T-helper 1 cell (primary cell): ENCODE measurements around the gene OR2A5.
"Not testable (repeated sequence)": the region's sequence is repeated elsewhere in the genome, so short reads cannot be mapped to it uniquely, and the experiment has no call there.

ENCODE experiments used
- DNase-seq, 5 donors: peaks; one replicate each; pipeline ENCODE4 v3.0.0-alpha.2; 2012 to 2020

The OR2A5 gene

GRCh38 chr7:144035385-144035784 is 13.4 kb upstream of the OR2A5 start:
- DNase-seq, result no peak

- no peak for DNase-seq
These were observed 12.4 kb upstream of the OR2A5 start for GRCh38 chr7:144036302-144036885.

DNA sequence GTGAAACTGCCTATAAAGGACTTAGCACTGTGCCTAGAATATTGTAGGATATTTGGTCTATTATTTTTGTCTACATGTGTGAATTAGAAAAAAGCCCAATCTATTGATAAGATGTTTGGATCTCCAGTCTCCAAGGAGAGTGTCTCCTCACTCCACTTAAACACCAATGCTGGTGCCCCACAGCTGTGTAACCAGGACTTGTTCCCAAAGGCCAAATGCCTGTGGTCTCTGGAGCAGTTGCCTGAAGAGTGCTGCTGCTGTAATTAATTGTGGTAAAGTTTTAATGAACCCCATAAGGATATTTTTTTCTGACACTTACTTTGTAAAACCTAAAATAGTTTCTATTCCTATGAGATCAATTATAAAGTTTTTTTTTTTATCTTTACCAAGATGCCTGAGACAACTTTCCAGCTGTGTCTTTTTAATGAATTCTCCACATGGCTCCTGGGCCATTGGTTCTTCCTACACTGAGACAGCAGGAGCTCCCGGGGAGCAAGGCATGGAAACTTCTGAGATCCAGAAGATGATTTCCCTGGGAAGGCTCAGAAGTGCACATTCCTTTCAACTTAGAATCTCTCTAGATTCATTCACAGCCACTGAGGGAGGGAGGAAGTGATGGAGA is 11.2 kb upstream of the OR2A5 start:
- no peak for DNase-seq

DNA sequence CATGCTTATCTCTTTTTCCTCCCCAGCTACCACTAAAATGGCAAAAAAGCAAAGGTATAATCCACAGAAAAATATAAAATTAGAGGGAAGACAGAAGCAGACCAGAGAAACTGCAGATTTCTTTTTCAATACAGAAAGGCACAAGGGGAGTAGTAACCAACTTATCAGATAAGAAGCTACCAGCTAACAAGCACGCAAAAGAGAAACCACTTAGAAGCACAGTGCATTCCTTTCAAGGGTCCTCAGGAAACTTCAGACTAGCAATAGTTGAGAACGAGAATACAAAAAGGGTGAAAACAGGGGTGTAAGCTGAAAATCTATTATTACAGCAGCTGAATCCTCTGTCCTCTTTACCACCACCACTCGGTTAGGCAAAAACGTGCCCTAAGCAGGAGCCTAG is 9.9 kb upstream of the OR2A5 start:
- DNase-seq, result no peak

GRCh38 chr7:144049491-144049890 is 743 bp downstream of the OR2A5 start:
- no peak for DNase-seq

- DNase-seq, result no peak
These were observed 1.3 kb downstream of the OR2A5 start for GRCh38 chr7:144050093-144050492.

GRCh38 chr7:144050884-144051283 is 2.1 kb downstream of the OR2A5 start:
- DNase-seq, result not testable (repeated sequence)

- DNase-seq, result no peak
These were observed 9.2 kb downstream of the OR2A5 start for GRCh38 chr7:144057954-144058353.

GRCh38 chr7:144063710-144064109 is 15.0 kb downstream of the OR2A5 start:
- DNase-seq, result peak in 1 of 5 donors; percentile 10

DNA sequence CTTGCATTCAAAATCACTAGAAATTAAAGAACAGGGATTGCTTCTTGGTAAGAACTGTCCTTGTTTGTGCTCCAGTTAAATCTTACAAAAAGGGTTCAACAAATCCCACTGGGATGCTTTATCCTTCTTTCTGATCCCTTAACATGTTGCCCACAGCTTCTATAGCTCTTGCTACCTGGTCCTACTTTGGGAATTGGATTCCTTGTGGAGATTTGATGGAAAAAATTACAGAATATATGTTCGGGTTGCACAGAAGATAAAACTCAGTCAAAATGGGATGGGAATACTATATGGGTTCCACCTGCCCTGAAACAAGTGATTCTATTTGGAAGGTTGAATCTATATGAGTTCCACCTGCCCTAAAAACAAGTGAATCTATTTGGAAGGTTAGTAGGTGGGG is 20.8 kb downstream of the OR2A5 start, which contains the start of gene OR2A25:
Gene OR2A25 (plus strand): TSS at position 301 of the 400 bp plus-strand sequence. CDS start 4,409 bp downstream, outside the sequence.
- no peak for DNase-seq

GRCh38 chr7:144069953-144070352 is 21.2 kb downstream of the OR2A5 start:
- DNase-seq, result no peak

DNA sequence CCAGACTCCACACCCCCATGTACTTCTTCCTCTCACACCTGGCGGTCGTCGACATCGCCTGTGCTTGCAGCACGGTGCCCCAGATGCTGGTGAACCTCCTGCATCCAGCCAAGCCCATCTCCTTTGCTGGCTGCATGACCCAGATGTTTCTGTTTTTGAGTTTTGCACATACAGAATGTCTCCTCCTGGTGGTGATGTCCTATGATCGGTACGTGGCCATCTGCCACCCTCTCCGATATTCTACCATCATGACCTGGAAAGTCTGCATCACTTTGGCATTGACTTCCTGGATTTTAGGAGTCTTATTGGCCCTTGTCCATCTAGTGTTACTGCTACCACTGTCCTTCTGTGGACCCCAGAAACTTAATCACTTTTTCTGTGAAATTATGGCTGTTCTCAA is 25.6 kb downstream of the OR2A5 start:
- no peak for DNase-seq

DNA sequence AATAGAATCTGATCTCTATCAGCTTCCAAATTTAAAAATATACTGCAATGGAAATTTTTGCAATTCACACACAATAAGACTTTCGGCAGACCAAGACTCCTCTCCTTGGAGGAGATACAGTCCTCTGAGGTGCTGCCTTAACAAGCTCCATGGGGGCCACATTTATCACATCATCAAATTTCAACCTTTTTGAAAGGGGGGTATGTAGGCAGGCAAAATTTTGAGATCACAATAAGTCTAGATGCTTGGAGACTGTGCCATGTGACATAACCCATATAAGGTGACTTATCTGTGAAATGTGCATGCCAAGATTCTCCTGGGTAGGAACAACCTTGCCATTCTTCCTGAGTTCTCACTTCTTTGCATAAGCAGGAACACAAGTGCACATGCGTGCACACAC is 37.2 kb downstream of the OR2A5 start, which contains the start of gene OR2A12:
Gene OR2A12 (plus strand): TSS at position 301 of the 400 bp plus-strand sequence. CDS start 8,830 bp downstream, outside the sequence.
- DNase-seq, result no peak

GRCh38 chr7:144086730-144087129 is 38.0 kb downstream of the OR2A5 start:
- DNase-seq, result no peak

GRCh38 chr7:144087230-144087629 is 38.5 kb downstream of the OR2A5 start:
- no peak for DNase-seq

- DNase-seq, result no peak
These were observed 41.9 kb downstream of the OR2A5 start for GRCh38 chr7:144090667-144091066.

GRCh38 chr7:144098776-144099175 is 50.0 kb downstream of the OR2A5 start:
- DNase-seq, result no peak

- DNase-seq, result no peak
These were observed 51.9 kb downstream of the OR2A5 start for GRCh38 chr7:144100607-144101006.

- no peak for DNase-seq
These were observed 53.3 kb downstream of the OR2A5 start for GRCh38 chr7:144102041-144102440.

DNA sequence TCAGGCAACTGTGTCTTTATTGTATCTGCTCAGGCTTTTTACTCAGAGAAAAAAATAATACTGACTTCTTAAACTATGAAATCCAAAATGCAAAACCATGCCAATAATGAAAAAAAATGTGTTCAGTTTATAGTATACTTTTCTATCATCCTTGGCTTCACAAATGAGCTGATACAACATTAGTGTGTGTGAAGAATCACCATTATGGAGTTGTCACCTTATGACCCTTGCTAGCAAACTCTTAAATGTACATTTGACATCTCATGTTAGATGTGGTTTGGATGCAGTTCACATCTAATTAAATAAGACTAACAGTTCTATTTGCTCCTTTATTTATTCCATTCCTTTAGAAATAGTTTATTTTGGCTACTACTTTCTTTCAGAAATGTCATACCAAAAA is 56.5 kb downstream of the OR2A5 start:
- no peak for DNase-seq
